ENCODE results near the gene KDM3B.

KDM3B gene

DNA sequence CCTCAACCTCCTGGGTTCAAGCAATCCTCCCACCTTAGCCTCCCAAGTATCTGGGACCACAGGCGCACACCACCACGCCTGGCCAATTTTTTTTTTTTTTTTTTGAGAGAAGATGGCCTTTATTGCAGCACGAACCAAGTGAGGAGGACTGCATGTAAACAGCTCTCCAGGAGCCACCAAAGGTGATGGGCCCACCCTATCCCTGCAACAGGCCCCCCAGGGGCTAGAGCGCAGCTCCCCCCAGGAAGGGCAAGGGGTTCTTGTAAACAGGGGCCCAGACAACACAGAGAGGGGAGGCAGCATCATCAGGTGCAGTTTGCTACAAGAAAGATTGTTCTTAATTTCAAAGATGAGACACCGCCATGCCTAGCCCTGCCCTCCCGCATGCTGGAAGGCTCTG, 100.2 kb downstream of the KDM3B start:
- no peak for DNase-seq (ENCODE audit: low read depth)

DNA sequence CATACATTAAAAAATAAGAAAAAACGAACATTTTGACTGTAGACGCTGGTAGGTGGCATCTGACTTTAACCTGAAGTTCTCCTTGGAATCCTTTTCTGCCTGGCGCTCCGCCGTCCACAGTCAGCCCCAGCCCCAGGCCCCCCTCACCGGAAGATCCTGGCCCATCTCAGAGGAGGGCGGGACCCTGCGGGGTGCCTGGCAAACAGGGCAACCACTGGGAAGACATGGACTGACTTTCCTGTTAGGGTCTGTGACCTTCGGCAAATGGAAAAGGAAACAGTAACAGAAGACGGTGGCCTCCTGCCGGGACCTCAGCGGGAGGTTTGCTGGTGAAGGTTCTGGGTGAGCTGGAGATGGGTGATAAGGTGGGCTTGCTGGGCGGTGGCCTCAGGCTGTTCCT, 101.1 kb downstream of the KDM3B start:
- DNase-seq (ENCODE audit: low read depth): no peak

- no peak for DNase-seq (ENCODE audit: low read depth)
These were observed 101.6 kb downstream of the KDM3B start for GRCh38 chr5:138454121-138454520.

DNA sequence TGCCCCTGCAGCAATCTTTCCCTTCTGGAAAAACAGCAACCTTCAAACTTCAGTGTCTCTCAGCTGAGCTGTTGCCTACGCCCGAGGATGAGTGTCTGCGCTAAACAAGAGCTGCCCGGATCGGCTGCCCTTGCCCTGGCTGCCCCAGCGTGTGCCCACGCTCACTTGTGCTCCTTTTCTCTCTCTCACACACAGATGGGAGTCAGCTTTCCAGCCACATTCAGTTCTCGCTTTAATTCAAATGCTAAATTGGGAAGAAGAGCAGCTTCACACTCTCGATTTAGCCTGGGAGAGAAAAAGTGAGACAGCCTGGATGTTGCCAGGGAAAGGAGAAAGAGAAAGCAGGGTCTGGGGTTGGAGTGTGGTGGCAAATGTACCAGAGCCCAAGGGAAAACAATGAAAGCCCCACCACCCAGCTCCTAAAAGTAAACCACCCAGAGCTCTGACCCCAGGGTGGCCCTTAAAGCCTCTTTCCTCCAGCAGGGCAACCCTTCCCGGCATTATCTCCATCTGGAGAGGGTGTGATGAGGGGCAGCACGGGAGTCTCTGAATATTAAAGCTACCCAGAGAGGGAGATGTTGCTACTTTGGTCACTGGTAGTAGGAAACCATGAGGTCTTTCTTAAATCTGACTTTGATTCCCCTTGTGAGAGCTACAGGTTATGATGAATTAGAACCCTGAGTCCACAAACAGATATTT, 102.9 kb downstream of the KDM3B start:
- DNase-seq (ENCODE audit: low read depth): no peak

DNA sequence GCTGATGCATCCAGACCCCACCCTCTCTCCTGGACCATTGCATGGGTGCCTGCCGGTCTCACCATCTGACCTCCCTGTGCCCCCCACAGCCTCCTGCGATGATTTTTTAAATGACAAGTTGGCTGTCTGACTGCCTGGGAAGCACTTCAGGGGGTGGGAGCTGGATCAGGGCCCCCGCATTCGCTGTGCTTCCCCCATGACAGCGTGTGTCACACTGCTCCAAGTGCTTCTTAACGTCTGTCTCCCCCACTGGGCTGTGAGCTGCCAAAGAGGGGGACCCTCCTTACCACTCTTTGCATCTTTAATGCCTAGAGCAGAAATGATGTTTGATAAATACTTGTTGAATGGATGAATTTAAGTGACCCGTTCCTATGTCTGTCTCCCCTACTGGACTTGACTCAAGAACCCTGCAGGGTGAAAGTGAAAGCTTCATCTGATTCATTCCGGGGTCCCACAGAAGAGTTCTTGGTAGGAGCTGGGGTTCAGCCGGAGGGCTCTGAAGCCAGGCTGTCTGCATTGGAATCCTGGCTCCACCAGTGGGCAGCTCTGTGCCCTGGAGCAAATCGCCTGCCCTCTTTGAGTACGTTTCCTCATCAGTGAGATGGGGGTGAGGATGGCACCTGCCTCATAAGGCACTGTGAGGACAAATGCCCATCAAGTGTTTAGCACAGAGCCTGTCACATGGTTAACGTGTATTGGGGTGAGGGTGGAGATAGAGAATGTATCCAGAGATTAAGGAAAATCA, 105.2 kb downstream of the KDM3B start:
- no peak for DNase-seq (ENCODE audit: low read depth)

- DNase-seq (ENCODE audit: low read depth): no peak
These were observed 105.9 kb downstream of the KDM3B start for GRCh38 chr5:138458384-138458783.

DNA sequence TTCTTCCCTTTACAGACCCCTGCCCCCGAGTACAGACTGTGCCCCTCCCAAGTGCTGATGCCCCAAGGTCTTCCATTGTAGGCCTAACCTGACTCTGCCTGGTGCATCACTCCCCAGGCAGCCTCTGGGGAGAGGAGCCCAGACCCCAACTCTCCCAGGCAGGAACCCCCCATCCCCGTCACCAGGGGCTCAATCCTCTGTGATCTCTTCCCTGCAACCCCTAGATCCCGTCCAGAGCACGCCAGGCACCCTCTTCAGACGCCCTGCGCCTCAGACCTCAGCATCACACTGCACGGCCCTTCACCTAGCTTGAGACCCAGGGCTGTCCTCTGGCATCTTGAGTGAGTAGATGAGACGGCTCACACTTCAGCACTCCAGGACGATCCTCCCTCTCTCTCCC, 106.4 kb downstream of the KDM3B start:
- no peak for DNase-seq (ENCODE audit: low read depth)

DNA sequence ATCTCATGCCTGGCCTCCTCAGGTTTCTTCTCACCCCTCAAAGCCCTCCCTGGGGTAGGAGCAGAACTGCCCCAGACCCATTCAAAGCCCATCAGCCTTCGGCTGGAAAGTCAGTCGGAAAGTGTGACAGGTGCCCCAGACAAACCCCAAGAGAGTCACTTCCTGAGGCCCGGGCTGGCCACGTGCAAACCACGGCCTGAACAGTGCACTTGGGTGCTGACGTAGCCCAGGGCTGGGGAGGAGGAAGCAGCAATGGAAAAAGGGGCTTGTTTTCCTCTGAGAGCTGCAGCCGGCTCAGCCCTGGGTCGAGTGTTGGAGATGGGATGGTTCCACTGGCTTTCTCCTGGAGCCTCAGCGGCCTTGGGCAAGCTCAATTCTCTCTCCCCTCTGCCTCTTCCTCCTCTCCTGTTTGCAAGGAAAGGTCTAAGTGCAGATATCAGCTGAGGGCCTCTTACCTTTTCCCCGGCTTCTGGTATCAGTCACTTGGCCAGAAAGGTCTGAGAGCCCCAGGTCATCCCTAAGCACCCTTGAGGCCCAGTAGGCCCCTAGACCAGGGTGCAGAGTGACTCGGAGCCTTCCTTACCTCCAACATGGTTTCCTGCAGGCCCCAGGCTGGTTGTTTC, 106.9 kb downstream of the KDM3B start:
- no peak for DNase-seq (ENCODE audit: low read depth)

DNA sequence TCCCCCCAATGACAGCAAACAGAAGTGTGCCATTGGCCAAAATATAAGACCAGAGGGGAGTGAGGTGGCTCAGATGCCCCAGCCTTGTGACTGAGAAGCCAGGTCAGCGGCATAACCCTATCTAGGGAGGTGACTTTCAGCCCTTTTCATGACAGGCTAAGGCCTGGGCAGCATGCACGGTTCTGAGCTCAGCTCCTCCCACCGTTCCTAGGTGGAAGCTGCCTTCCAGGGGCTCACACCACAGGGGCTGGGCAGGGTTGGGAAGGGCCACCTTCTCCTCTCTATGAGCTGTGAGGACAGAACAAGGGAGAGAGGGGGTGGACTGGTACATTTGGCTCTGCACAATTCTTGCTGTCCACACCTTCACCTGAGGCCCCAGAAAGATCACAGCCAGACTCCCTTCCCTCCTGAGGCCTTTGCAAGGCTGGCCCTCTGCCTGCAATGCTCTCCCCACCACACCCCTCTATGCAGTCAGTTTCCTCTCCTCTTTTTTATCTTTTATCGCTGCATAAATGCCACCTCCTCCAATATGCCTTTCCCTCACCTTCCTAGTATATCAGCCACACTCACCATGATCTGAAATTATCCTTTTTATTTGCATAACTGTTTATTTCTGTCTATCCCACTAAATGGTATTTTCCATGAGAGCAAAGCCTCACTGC, 107.7 kb downstream of the KDM3B start:
- DNase-seq (ENCODE audit: low read depth): no peak

- peak; percentile 69 for DNase-seq (ENCODE audit: low read depth)
These were observed 109.0 kb downstream of the KDM3B start for GRCh38 chr5:138461343-138462125.

- no peak for DNase-seq (ENCODE audit: low read depth)
These were observed 111.0 kb downstream of the KDM3B start for GRCh38 chr5:138463419-138464007.

DNA sequence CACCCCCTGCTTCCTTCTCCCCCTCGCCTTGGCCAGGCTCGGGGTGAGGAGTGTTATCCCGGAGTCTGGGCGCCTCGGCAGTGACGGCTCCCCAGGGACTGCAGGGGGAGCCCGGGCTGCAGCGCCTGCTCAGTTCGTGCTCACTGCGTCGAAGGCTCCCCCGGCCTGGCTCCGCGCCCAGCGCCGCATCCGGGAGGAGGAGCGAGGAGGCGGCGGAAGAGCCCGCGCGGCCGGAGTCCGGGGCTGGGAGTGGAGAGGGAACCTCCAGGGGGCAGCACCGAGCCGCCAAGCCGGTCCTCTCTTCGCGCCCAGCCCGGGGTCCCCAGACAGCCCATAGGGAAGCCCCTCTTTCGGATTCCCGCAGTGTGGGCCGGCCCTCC, 111.5 kb downstream of the KDM3B start:
- DNase-seq (ENCODE audit: low read depth): peak; percentile 94

DNA sequence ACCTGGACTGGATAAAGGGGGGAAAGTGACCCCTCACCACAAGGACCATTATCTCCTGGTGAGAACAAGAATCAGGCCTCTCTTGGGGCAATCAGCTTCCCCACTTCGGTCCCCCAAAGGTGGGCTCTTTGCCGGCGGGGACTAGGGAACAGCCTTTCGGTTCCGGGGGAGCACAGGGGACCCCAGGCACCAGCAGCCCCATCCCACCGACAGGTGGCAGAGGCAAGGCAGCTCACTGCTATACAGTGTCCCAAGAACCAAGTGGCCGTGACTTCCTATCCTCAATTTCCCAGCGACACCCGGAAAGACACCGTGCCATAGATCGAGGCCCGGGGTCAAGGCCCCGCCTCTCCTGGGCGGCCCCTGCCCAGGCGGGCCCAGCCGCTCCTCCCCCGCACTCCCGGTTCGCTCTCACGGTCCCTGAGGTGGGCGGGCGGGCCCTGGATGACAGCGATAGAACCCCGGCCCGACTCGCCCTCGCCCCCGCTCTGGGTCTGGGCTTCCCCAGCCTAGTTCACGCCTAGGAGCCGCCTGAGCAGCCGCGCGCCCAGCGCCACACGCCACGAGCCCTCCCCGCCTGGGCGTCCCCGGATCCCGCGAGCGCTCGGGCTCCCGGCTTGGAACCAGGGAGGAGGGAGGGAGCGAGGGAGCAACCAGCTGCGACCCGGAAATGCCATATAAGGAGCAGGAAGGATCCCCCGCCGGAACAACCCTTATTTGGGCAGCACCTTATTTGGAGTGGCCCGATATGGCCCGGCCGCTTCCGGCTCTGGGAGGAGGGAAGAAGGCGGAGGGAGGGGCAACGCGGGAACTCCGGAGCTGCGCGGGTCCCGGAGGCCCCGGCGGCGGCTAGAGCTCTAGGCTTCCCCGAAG, 112.1 kb downstream of the KDM3B start:
- peak; percentile 99 for DNase-seq (ENCODE audit: low read depth)

GRCh38 chr5:138465261-138466124, 113.0 kb downstream of the KDM3B start, which contains the start of gene EGR1:
TSS of gene EGR1 (plus strand) at chr5:138465479. CDS start at chr5:138465762, 283 bp downstream.
- DNase-seq (ENCODE audit: low read depth): peak; percentile 88

DNA sequence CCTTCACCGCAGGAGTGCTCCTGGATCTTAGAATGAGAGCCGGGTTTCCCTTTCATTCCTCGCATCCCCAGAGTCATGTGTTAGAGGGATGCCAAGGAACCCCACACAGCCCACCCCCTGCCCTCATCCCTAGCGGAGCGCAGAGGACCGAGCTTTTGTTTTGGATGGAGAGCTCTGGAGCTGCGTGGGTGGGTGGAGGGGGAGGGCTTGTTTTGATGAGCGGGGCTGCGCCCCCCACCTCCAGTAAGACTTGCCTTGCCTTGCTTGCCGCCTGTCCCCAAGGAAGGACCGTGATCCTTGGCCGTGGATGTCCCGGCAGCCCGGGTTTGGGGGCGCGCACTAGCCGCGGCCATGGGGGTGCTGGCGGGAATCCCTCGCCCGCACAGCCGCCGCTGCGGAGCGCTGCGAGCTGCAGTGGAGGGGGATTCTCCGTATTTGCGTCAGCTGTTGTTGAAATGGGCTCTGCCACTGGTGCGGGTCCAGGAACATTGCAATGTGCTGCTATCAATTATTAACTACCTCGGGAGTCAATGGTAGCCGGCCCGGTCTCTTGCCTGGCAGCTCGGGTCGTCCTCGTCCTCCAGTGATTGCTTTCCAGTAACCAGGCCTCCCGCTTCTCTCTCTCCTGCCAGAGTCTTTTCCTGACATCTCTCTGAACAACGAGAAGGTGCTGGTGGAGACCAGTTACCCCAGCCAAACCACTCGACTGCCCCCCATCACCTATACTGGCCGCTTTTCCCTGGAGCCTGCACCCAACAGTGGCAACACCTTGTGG, 113.8 kb downstream of the KDM3B start:
- peak; percentile 21 for DNase-seq (ENCODE audit: low read depth)

DNA sequence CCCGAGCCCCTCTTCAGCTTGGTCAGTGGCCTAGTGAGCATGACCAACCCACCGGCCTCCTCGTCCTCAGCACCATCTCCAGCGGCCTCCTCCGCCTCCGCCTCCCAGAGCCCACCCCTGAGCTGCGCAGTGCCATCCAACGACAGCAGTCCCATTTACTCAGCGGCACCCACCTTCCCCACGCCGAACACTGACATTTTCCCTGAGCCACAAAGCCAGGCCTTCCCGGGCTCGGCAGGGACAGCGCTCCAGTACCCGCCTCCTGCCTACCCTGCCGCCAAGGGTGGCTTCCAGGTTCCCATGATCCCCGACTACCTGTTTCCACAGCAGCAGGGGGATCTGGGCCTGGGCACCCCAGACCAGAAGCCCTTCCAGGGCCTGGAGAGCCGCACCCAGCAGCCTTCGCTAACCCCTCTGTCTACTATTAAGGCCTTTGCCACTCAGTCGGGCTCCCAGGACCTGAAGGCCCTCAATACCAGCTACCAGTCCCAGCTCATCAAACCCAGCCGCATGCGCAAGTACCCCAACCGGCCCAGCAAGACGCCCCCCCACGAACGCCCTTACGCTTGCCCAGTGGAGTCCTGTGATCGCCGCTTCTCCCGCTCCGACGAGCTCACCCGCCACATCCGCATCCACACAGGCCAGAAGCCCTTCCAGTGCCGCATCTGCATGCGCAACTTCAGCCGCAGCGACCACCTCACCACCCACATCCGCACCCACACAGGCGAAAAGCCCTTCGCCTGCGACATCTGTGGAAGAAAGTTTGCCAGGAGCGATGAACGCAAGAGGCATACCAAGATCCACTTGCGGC, 114.6 kb downstream of the KDM3B start:
- DNase-seq (ENCODE audit: low read depth): peak; percentile 14

DNA sequence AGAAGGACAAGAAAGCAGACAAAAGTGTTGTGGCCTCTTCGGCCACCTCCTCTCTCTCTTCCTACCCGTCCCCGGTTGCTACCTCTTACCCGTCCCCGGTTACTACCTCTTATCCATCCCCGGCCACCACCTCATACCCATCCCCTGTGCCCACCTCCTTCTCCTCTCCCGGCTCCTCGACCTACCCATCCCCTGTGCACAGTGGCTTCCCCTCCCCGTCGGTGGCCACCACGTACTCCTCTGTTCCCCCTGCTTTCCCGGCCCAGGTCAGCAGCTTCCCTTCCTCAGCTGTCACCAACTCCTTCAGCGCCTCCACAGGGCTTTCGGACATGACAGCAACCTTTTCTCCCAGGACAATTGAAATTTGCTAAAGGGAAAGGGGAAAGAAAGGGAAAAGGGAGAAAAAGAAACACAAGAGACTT, 115.2 kb downstream of the KDM3B start:
- DNase-seq (ENCODE audit: low read depth): peak; percentile 27
